ENCODE measurements around the gene AKNA. TPM values are rescaled to one million over a fixed set of nuclear protein-coding genes. Genes with fewer than 3 reads are reported as not detected.

The AKNA gene
- total RNA-seq, 1 donor from 2014 or later, result 11.4 TPM

DNA sequence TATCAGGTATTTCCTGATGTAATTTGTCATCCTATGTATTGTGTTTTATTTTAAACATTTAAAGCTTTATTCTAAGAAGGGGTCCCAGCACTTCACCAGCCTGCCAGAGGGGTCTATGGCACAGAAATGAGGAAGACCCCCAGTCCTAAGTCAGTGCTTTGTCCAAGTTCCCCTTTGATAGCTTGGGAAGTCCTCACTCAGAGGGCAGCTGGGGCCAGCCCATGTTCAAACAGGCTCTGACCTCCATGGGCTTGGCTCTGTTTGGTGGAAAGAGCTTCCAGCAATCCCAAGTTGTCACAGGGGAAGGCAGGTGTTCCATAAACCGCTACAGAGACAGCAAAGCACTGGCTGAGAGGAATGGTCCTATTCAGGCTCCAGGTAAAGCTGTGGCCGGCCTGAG lies 26.6 kb upstream of the AKNA start:
- DNase-seq (ENCODE audit: low spot score), result no peak
- Histone ChIP-seq H2AFZ (replicated peaks) (no peak overlapping the region), H3K4me2 (no peak overlapping the region), H3K36me3 (no peaks in the 10 kb centered on the region), H3K27ac (no peak overlapping the region), H3K27me3 (no peaks in the 10 kb centered on the region), H3K79me2 (ENCODE audit: low read depth) (no peaks in the 10 kb centered on the region), H3K9me3 (ENCODE audit: low read depth) (no peaks in the 10 kb centered on the region), H3F3A (ENCODE audit: low read depth) (no peaks in the 10 kb centered on the region), H3K4me3 (no peak overlapping the region), H3K4me1 (peaks cover 22% of the 10 kb centered on the region), H3K9ac (no peak overlapping the region), H4K20me1 (ENCODE audit: low read depth) (no peaks in the 10 kb centered on the region)
- Mint-ChIP-seq H3K4me1 (peaks cover 60% of the 10 kb centered on the region), H3K4me3 (no peak overlapping the region), H3K36me3 (no peaks in the 10 kb centered on the region), H3K9me3 (no peaks in the 10 kb centered on the region), H3K27me3 (ENCODE audit: insufficient read depth, low read depth) (peaks cover 2% of the 10 kb centered on the region), H3K27ac (no peak overlapping the region)
- TF ChIP-seq, protein P1, sequence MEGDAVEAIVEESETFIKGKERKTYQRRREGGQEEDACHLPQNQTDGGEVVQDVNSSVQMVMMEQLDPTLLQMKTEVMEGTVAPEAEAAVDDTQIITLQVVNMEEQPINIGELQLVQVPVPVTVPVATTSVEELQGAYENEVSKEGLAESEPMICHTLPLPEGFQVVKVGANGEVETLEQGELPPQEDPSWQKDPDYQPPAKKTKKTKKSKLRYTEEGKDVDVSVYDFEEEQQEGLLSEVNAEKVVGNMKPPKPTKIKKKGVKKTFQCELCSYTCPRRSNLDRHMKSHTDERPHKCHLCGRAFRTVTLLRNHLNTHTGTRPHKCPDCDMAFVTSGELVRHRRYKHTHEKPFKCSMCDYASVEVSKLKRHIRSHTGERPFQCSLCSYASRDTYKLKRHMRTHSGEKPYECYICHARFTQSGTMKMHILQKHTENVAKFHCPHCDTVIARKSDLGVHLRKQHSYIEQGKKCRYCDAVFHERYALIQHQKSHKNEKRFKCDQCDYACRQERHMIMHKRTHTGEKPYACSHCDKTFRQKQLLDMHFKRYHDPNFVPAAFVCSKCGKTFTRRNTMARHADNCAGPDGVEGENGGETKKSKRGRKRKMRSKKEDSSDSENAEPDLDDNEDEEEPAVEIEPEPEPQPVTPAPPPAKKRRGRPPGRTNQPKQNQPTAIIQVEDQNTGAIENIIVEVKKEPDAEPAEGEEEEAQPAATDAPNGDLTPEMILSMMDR (IDR thresholded peaks at IDR 0.05), result no peak
- TF ChIP-seq EZH2 (IDR thresholded peaks at IDR 0.05) (no peak), EZH2phosphoT487 (IDR thresholded peaks at IDR 0.05) (no peak)

DNA sequence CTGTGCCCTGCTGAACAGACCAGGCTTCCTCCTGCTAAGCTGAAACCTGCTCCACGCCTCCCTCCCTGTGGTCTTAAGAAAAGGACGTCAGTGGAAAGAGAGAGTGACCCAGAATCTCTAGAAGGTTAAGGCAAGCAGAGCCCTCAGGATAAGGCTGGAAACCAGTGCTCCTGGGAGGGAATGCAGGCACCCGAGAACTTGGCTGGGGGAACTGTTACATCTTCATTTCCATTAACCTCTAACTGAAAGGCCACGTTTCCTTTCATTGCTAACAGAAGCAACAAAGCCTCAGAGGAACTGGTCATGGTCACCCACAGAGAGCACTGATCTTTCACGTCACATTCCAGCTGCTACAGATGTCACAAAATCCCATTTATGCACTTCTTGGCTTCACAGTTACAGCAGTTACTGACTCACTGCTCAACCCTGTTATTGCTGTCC lies 26.1 kb upstream of the AKNA start:
- no peaks in the 10 kb centered on the region for H3K79me2 ChIP-seq (ENCODE audit: low read depth)
- H3K4me3 ChIP-seq, result no peak overlapping the region
- no peaks in the 10 kb centered on the region for H4K20me1 ChIP-seq (ENCODE audit: low read depth)
- TF ChIP-seq EZH2 (IDR thresholded peaks at IDR 0.05) (no peak), EZH2phosphoT487 (IDR thresholded peaks at IDR 0.05) (no peak)
- TF ChIP-seq, protein P1 (IDR thresholded peaks at IDR 0.05), result no peak
- no peaks in the 10 kb centered on the region for H3K36me3 Mint-ChIP-seq
- H3K4me2 ChIP-seq, result no peak overlapping the region
- no peak overlapping the region for H3K27ac ChIP-seq
- no peak overlapping the region for H3K27ac Mint-ChIP-seq
- H3K27me3 Mint-ChIP-seq (ENCODE audit: insufficient read depth, low read depth), result peaks cover 4% of the 10 kb centered on the region
- H3K9me3 Mint-ChIP-seq, result no peaks in the 10 kb centered on the region
- no peaks in the 10 kb centered on the region for H3F3A ChIP-seq (ENCODE audit: low read depth)
- H3K4me3 Mint-ChIP-seq, result no peak overlapping the region
- H3K4me1 ChIP-seq, result peaks cover 26% of the 10 kb centered on the region
- H3K9ac ChIP-seq, result no peak overlapping the region
- no peaks in the 10 kb centered on the region for H3K36me3 ChIP-seq
- H3K27me3 ChIP-seq, result no peaks in the 10 kb centered on the region
- no peaks in the 10 kb centered on the region for H3K9me3 ChIP-seq (ENCODE audit: low read depth)
- no peak for DNase-seq (ENCODE audit: low spot score)
- H2AFZ ChIP-seq (replicated peaks), result no peak overlapping the region
- peaks cover 65% of the 10 kb centered on the region for H3K4me1 Mint-ChIP-seq

DNA sequence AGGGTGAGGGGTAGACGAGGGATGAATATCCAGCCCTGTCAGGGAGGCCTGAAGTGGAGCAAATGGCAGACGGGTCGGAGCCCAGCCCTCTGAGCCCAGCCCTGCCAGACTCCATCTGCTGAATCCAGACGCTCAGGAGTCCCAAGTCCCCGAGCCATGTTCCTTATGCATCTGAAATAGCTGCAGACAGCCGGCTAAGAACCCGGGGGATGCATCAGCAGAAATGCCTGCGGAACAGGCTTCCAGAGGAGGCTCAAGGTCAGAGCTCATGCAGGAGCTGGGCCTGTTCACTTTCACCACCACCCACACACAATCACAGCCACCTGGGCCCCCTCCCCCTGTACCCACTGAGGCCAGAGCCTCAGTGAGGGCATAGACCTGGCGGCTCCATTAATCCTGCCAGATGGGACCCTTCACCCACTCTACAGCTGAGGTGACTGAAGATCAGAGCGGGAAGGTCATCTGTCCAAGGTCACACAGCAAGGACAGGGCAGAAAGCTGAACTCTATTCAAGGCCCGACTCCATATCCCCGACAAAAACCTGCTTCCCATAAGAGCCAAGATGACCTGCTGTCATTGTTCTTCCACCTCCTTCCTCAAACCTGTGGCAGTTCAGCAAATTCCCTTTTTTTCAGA lies 24.4 kb upstream of the AKNA start:
- no peak for TF ChIP-seq EZH2phosphoT487 (IDR thresholded peaks at IDR 0.05)
- no peak for TF ChIP-seq EZH2 (IDR thresholded peaks at IDR 0.05)
- TF ChIP-seq, protein P1 (IDR thresholded peaks at IDR 0.05), result no peak
- DNase-seq (ENCODE audit: low spot score), result no peak
- Mint-ChIP-seq H3K36me3 (no peaks in the 10 kb centered on the region), H3K9me3 (no peaks in the 10 kb centered on the region), H3K27me3 (ENCODE audit: insufficient read depth, low read depth) (peaks cover 2% of the 10 kb centered on the region), H3K27ac (no peak overlapping the region), H3K4me1 (peaks cover 61% of the 10 kb centered on the region), H3K4me3 (no peak overlapping the region)
- Histone ChIP-seq H3K36me3 (no peaks in the 10 kb centered on the region), H3K9me3 (ENCODE audit: low read depth) (no peaks in the 10 kb centered on the region), H3K4me1 (peaks cover 25% of the 10 kb centered on the region), H3K9ac (no peak overlapping the region), H3K27me3 (no peaks in the 10 kb centered on the region), H3K79me2 (ENCODE audit: low read depth) (no peaks in the 10 kb centered on the region), H4K20me1 (ENCODE audit: low read depth) (no peaks in the 10 kb centered on the region), H3F3A (ENCODE audit: low read depth) (no peaks in the 10 kb centered on the region), H3K27ac (no peak overlapping the region), H3K4me2 (no peak overlapping the region), H3K4me3 (no peak overlapping the region), H2AFZ (replicated peaks) (no peak overlapping the region)
